Upper lobe of right lung (tissue), 1 donor: ENCODE data around the gene CNST. TPM values are rescaled to one million over a fixed set of nuclear protein-coding genes. Genes with fewer than 3 reads are reported as not detected.

Experiments
- ATAC-seq: fragments of 200-7000 bp; cut with Tn5 transposase; one replicate; pipeline ENCODE4 v1.9.1; 2020; ENCODE audit warnings: mild to moderate bottlenecking, moderate library complexity
- DNase-seq: peaks from one replicate; pipeline ENCODE4 v3.0.0-alpha.2; 2020
- H3K27ac ChIP-seq: fragments of 200-600 bp; one replicate; pipeline ENCODE4 v1.8.0; 2022
- H3K27me3 ChIP-seq: fragments of 200-600 bp; one replicate; pipeline ENCODE4 v1.8.0; 2022; ENCODE audit warnings: mild to moderate bottlenecking
- H3K36me3 ChIP-seq: fragments of 200-600 bp; one replicate; pipeline ENCODE4 v1.8.0; 2022
- H3K4me1 ChIP-seq: fragments of 200-600 bp; one replicate; pipeline ENCODE4 v1.8.0; 2022
- H3K4me3 ChIP-seq: fragments of 200-600 bp; one replicate; pipeline ENCODE4 v1.8.0; 2022; ENCODE audit warnings: mild to moderate bottlenecking
- H3K9me3 ChIP-seq: fragments of 200-600 bp; one replicate; pipeline ENCODE4 v1.8.0; 2022
- intact Hi-C: fragments of 100-400 bp; cut with DNase I; formaldehyde crosslinking; loops from one replicate; pipeline ENCODE4 v1.11.0; 2022
- total RNA-seq: library from RNA; stranded (reverse); fragmentation: NEBNext Ultra II Directional; extraction: Animal tissue kit (Norgen Biotek cat#: 25700); gene quantifications from one replicate; pipeline ENCODE4 v1.2.1, GENCODE V29; 2021
- TF ChIP-seq, protein P1 (sequence below): fragments of 200-600 bp; IDR thresholded peaks from one replicate; pipeline ENCODE4 v1.8.0; 2022; ENCODE audit warnings: antibody characterized with exemption
- donor health status: DM: no; HTN: yes; CAD: no; lungs with severe emphysema.

Gene CNST
- total RNA-seq, 1 donor from 2014 or later: 29.8 TPM

DNA sequence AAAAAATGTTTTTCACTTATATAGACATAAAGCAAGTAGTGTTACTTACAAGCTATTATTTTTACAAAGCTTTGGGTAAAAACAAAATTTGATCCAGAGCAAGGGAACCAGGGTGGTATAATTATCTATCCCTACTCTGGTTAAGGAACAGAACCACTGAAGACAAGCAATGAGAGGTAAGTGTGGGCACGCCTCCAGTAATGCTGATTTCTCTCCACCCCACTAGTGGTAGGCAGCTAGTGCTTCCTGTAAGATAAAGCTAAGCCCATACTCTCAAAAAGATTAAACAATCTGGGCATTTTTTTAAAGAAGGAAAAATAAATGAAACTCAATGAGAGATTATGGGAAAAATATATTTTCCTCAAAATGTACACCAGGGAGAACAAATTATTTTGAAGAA is 22.3 kb upstream of the CNST start:
- no peaks in the 10 kb centered on the region for H3K27me3 ChIP-seq
- TF ChIP-seq, protein P1, sequence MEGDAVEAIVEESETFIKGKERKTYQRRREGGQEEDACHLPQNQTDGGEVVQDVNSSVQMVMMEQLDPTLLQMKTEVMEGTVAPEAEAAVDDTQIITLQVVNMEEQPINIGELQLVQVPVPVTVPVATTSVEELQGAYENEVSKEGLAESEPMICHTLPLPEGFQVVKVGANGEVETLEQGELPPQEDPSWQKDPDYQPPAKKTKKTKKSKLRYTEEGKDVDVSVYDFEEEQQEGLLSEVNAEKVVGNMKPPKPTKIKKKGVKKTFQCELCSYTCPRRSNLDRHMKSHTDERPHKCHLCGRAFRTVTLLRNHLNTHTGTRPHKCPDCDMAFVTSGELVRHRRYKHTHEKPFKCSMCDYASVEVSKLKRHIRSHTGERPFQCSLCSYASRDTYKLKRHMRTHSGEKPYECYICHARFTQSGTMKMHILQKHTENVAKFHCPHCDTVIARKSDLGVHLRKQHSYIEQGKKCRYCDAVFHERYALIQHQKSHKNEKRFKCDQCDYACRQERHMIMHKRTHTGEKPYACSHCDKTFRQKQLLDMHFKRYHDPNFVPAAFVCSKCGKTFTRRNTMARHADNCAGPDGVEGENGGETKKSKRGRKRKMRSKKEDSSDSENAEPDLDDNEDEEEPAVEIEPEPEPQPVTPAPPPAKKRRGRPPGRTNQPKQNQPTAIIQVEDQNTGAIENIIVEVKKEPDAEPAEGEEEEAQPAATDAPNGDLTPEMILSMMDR: no peak
- H3K27ac ChIP-seq: no peak overlapping the region
- no peak for DNase-seq
- H3K36me3 ChIP-seq: peaks cover 74% of the 10 kb centered on the region
- ATAC-seq: no peak
- no peaks in the 10 kb centered on the region for H3K9me3 ChIP-seq
- no peak overlapping the region for H3K4me3 ChIP-seq
- H3K4me1 ChIP-seq: no peaks in the 10 kb centered on the region
- intact Hi-C loops: no loop called here

DNA sequence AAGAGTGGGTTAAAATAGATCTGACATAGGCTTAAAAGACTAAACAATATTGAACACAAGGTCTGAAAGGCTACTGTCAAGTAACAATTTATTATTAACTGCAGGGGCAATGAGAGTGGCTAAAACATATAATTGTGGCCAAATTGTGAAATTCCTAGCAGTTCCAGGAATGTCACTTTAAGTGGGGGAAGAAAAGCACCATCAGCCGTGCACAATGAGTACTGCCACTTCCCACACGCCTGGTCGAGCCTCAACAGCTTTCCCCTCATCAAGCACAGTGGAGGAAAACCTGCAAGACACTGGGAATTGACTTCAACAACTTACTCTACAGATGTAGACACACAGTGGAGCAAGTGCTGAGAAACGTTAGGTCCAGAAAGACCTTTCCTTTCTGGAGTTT is 16.6 kb upstream of the CNST start:
- intact Hi-C loops: no loop called here
- H3K4me3 ChIP-seq: no peak overlapping the region
- TF ChIP-seq, protein P1: no peak
- no peaks in the 10 kb centered on the region for H3K27me3 ChIP-seq
- no peak overlapping the region for H3K27ac ChIP-seq
- no peak for DNase-seq
- no peaks in the 10 kb centered on the region for H3K4me1 ChIP-seq
- H3K9me3 ChIP-seq: no peaks in the 10 kb centered on the region
- ATAC-seq: peak; percentile 25
- H3K36me3 ChIP-seq: peaks cover 73% of the 10 kb centered on the region

DNA sequence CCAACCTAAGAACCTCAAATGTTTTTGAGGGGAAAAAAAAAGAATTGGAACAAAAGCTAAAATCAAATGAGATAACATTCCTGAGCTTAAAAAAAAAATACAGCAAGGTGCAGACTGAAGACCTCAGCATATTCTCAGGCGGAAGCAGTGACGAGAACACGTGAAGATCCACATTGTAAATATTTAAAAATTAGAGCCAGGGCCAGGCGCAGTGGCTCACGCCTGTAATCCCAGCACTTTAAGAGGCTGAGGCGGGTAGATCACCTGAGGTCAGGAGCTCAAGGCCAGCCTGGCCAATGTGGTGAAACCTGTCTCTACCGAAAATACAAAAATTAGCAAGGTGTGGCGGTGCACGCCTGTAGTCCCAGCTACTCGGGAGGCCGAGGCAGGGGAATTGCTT is 15.9 kb upstream of the CNST start:
- intact Hi-C loops: no loop called here
- Histone ChIP-seq H3K9me3 (no peaks in the 10 kb centered on the region), H3K4me1 (no peaks in the 10 kb centered on the region), H3K4me3 (no peak overlapping the region), H3K27ac (no peak overlapping the region), H3K27me3 (no peaks in the 10 kb centered on the region), H3K36me3 (peaks cover 75% of the 10 kb centered on the region)
- ATAC-seq (no peak), DNase-seq (no peak)
- TF ChIP-seq, protein P1: no peak

DNA sequence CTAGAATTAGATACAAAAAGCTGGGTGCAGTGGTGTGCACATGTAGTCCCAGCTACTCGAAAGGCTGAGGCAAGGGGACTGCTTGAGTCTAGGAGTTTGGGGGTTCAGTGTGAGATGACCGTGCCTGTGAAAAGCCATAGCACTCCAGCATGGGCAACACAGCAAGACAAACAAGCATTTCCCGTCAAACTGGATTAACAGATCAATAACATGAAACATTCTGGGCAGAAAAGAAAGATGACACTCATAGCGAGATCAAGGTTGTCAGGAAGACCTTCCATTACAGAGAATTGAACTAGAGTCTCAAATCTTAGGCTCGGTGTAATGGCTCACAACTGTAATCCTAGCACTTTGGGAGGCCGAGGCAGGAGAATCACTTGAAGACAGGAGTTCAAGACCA is 14.1 kb upstream of the CNST start:
- H3K4me1 ChIP-seq: no peaks in the 10 kb centered on the region
- H3K27me3 ChIP-seq: no peaks in the 10 kb centered on the region
- TF ChIP-seq, protein P1: no peak
- no peak overlapping the region for H3K4me3 ChIP-seq
- ATAC-seq (no peak), DNase-seq (no peak)
- intact Hi-C loops: no loop called here
- H3K9me3 ChIP-seq: no peaks in the 10 kb centered on the region
- H3K36me3 ChIP-seq: peaks cover 89% of the 10 kb centered on the region
- no peak overlapping the region for H3K27ac ChIP-seq

DNA sequence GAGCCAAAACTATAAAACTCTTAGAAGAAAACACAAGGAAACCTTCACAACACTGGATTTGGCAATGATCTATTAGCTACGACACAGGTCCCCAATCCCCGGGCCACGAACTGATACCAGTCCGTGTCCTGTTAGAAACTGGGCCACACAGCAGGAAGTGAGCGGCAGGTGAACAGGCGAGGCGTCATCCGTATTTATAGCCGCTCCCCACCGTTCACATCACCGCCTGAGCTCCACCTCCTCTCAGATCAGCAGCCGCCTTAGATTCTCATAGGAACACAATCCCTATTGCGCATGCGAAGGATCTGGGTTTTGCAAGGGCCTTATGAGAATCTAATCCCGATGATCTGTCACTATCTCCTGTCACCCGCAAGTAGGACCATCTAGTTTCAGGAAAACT is 12.1 kb upstream of the CNST start:
- TF ChIP-seq, protein P1: no peak
- Histone ChIP-seq H3K36me3 (peaks cover 80% of the 10 kb centered on the region), H3K4me3 (no peak overlapping the region), H3K27me3 (no peaks in the 10 kb centered on the region), H3K27ac (no peak overlapping the region), H3K4me1 (no peaks in the 10 kb centered on the region), H3K9me3 (no peaks in the 10 kb centered on the region)
- DNase-seq (no peak), ATAC-seq (no peak)
- intact Hi-C loops: no loop called here

DNA sequence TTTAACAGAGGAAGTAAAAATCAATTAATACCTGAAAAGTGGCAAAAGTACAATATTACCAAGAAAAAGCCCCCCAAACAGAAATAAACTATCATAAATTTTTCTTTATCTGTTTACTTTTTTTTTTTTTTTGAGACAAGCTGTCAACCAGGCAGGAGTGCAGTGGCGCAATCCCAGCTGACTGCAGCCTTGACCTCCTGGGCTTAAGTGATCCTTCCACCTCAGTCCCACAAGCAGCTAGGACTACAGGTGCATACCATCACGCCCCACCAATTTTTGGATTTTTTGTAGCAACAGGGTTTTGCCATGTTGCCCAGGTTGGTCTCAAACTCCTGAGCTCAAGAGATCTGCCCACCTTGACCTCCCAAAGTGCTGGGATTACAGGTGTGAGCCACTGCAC is 8.2 kb upstream of the CNST start:
- Histone ChIP-seq H3K9me3 (no peaks in the 10 kb centered on the region), H3K27ac (no peak overlapping the region), H3K36me3 (peaks cover 67% of the 10 kb centered on the region), H3K27me3 (no peaks in the 10 kb centered on the region), H3K4me1 (no peaks in the 10 kb centered on the region), H3K4me3 (no peak overlapping the region)
- intact Hi-C loops: no loop called here
- ATAC-seq (no peak), DNase-seq (no peak)
- TF ChIP-seq, protein P1: no peak
